GM12873 (cell line): Measurements from ENCODE around the gene SLC39A11.

Source experiments
- TF ChIP-seq, protein P1 (sequence below): IDR thresholded peaks from 2 replicates; pipeline ENCODE4 v1.5.1; 2012; ENCODE audit warnings: low read depth, mild to moderate bottlenecking, moderate library complexity, low read length, control low read depth; ENCODE audit not compliant: insufficient read depth; ENCODE audit errors: missing control alignments

Gene SLC39A11

DNA sequence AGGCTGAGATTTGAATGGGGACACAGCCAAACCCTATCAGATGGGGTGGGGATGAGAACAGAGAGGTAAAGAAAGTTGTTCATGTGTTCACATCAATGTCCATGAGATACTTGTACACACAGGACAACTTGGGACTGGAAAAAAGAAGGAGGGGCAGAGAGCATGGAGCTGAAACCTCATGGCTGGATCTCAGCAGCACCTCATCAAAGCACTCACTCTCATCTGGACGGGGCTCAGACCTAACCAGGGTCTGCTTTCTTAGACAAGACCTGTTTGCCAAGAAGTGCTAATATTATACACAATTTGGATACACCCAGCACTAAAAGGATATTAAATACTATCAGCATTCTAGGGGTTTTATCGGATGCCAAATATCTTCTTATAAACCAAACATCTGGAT, 399.8 kb downstream of the SLC39A11 start:
- TF ChIP-seq, protein P1, sequence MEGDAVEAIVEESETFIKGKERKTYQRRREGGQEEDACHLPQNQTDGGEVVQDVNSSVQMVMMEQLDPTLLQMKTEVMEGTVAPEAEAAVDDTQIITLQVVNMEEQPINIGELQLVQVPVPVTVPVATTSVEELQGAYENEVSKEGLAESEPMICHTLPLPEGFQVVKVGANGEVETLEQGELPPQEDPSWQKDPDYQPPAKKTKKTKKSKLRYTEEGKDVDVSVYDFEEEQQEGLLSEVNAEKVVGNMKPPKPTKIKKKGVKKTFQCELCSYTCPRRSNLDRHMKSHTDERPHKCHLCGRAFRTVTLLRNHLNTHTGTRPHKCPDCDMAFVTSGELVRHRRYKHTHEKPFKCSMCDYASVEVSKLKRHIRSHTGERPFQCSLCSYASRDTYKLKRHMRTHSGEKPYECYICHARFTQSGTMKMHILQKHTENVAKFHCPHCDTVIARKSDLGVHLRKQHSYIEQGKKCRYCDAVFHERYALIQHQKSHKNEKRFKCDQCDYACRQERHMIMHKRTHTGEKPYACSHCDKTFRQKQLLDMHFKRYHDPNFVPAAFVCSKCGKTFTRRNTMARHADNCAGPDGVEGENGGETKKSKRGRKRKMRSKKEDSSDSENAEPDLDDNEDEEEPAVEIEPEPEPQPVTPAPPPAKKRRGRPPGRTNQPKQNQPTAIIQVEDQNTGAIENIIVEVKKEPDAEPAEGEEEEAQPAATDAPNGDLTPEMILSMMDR = no peak

GRCh38 chr17:72691586-72691985, 400.9 kb downstream of the SLC39A11 start:
- TF ChIP-seq, protein P1 = no peak

- TF ChIP-seq, protein P1 = no peak
These were observed 401.5 kb downstream of the SLC39A11 start for GRCh38 chr17:72691017-72691416.

DNA sequence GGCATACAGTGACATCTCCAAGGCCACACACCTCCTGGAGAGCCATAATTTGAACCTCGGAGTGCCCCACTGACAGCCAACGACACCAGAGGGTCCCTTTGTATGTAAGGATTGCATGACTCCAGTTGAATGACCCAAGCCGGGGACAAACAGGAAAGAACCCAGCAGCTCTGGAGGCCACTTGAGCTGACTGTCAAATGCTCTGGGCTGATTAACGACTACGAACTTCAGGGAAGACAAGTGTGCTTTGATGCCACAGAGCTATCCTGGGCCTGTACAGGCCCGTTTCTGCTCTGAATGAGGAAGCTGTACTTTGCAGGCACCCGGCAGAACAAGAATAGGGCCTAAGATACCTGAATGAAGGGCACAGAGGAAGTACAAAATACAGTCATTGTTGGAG, 404.6 kb downstream of the SLC39A11 start:
- TF ChIP-seq, protein P1 = no peak

GRCh38 chr17:72684405-72685020, 408.0 kb downstream of the SLC39A11 start:
- TF ChIP-seq, protein P1 = no peak

DNA sequence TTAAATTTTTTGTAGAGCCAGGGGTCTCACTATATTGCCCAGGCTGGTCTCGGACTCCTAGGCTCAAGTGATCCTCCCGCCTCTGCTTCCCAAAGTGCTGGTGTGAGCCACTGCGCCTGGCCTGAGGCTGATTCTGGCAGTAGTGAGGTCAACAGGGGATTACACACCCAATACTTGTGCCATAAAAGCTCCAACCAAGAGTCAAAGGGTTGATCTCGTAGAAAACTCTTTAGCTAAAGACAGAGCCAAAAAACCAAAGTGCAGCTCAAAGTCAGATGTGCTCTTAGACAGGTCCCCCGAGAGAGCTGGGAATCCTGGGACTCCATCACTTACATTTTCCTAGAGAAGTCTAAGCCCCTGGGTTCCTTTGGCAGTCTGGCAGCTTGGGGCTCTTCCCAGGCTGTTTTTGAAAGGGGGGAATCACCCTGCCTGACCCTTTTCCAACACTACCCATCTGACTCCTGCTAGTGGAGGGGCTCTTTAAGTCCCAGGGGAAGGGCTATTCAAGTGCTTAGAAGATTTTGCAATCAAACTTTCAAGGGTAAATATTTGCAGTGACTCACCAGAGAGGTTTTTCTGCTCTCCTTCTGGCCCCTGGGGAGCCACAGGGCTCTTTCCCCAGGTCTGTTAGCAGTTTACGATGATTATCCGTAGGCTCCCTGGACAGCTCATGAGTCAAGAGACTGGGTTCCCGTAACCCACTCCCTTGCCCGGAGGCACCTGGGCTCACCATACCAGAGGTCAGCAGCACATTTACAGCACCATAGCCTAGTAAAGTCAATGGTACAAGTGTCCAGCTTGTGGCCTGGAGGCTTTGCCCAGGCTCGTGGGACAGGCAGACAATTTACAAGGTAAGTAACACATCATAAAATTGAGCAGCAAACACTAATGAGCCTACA, 408.7 kb downstream of the SLC39A11 start:
- TF ChIP-seq, protein P1 = no peak

GRCh38 chr17:72682605-72683004, 409.9 kb downstream of the SLC39A11 start:
- TF ChIP-seq, protein P1 = no peak
